ENCODE results near the gene COG1.

COG1 gene

DNA sequence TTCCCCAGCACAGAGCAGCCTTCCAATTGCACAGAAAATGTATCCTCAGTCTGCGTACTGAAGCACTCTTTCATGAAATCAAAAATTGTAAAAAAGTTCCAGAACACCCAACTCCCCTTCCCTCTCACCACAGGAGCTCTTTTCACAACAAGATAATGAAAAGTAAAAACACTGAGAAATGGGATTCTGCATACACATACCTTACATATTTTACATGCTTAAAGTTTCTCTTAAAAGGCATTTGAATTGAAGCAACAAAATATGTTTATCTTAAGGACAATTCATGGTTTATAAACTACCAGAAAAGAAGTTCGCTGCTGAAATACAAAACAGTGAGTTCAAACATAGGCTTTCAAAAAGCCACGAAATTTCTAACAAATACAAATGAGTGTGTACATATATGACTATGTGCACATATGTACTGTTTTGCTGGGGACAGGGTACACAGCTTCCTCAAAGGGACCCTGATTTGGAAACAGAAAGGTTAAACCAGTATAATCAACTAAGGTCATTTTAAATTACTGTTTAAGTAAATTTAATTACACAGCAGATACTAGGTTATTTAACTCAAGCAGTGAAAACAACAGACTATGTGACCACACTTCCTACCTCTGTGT lies 33.8 kb downstream of the COG1 start:
- no peaks in the 10 kb centered on the region for H3K36me3 ChIP-seq (ENCODE audit: control insufficient read depth, insufficient read depth, low read length)
- H3K9me3 ChIP-seq (ENCODE audit: control insufficient read depth, low read length): no peaks in the 10 kb centered on the region
- H3K27me3 ChIP-seq (ENCODE audit: control insufficient read depth, insufficient read depth, low read length): no peaks in the 10 kb centered on the region
- no peak overlapping the region for H3K27ac ChIP-seq
- peaks cover 12% of the 10 kb centered on the region for H3K79me2 ChIP-seq
- H3K9ac ChIP-seq: no peak overlapping the region
- no peak overlapping the region for H3K4me2 ChIP-seq (ENCODE audit: low read length)
- no peak overlapping the region for H3K4me3 ChIP-seq (ENCODE audit: low read depth, low read length)
- no peak overlapping the region for H2AFZ ChIP-seq
- TF ChIP-seq, protein P1, sequence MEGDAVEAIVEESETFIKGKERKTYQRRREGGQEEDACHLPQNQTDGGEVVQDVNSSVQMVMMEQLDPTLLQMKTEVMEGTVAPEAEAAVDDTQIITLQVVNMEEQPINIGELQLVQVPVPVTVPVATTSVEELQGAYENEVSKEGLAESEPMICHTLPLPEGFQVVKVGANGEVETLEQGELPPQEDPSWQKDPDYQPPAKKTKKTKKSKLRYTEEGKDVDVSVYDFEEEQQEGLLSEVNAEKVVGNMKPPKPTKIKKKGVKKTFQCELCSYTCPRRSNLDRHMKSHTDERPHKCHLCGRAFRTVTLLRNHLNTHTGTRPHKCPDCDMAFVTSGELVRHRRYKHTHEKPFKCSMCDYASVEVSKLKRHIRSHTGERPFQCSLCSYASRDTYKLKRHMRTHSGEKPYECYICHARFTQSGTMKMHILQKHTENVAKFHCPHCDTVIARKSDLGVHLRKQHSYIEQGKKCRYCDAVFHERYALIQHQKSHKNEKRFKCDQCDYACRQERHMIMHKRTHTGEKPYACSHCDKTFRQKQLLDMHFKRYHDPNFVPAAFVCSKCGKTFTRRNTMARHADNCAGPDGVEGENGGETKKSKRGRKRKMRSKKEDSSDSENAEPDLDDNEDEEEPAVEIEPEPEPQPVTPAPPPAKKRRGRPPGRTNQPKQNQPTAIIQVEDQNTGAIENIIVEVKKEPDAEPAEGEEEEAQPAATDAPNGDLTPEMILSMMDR (IDR thresholded peaks at IDR 0.05): no peak
- peaks cover 7% of the 10 kb centered on the region for H3K4me1 ChIP-seq

DNA sequence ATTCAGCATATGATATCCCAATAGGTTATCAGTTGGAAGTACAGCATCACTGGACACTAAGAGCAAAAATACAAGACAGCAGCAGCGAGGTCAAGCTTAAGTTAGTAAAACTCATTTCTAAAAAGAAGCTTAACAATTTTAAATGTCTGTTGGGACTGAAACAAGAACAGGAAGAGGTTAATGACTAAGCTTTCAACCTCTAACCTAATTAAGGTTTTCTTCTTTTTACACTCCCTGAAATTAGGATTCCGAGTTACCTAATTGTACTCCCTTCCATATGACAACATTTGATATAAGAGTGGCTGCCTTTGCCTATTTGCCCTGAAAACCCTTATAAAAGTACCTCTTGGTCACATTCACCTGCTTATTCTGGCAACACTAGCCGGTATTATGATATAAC lies 34.5 kb downstream of the COG1 start:
- Histone ChIP-seq H3K79me2 (peaks cover 12% of the 10 kb centered on the region), H3K9ac (no peak overlapping the region), H3K9me3 (ENCODE audit: control insufficient read depth, low read length) (no peaks in the 10 kb centered on the region), H2AFZ (no peak overlapping the region), H3K4me2 (ENCODE audit: low read length) (no peak overlapping the region), H3K4me3 (ENCODE audit: low read depth, low read length) (no peak overlapping the region), H3K27ac (no peak overlapping the region), H3K36me3 (ENCODE audit: control insufficient read depth, insufficient read depth, low read length) (no peaks in the 10 kb centered on the region), H3K4me1 (peaks cover 7% of the 10 kb centered on the region), H3K27me3 (ENCODE audit: control insufficient read depth, insufficient read depth, low read length) (no peaks in the 10 kb centered on the region)
- TF ChIP-seq, protein P1 (IDR thresholded peaks at IDR 0.05): no peak

DNA sequence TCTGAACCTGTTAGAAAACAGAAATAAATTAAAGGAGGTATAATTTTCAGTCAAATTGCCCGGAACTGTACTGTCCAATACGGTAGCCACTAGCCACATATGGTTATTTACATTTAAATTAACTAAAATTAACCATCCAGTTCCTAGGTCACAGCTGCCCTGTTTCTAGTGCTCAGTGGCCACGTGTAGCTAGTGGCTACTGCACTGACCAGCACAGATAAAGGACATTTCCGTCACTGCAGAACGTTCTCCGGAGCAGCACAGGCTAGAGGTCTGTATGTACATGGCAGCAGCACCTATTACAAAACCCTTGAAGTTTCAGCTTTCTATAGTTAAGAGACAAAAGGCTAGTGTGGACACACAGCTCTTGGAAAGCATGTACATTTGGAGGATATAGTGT lies 35.1 kb downstream of the COG1 start:
- Histone ChIP-seq H3K9me3 (ENCODE audit: control insufficient read depth, low read length) (no peaks in the 10 kb centered on the region), H3K4me2 (ENCODE audit: low read length) (no peak overlapping the region), H3K27me3 (ENCODE audit: control insufficient read depth, insufficient read depth, low read length) (no peaks in the 10 kb centered on the region), H3K36me3 (ENCODE audit: control insufficient read depth, insufficient read depth, low read length) (no peaks in the 10 kb centered on the region), H3K27ac (no peak overlapping the region), H3K9ac (no peak overlapping the region), H3K4me1 (peaks cover 7% of the 10 kb centered on the region), H3K79me2 (peaks cover 12% of the 10 kb centered on the region), H3K4me3 (ENCODE audit: low read depth, low read length) (no peak overlapping the region), H2AFZ (no peak overlapping the region)
- TF ChIP-seq, protein P1 (IDR thresholded peaks at IDR 0.05): no peak

DNA sequence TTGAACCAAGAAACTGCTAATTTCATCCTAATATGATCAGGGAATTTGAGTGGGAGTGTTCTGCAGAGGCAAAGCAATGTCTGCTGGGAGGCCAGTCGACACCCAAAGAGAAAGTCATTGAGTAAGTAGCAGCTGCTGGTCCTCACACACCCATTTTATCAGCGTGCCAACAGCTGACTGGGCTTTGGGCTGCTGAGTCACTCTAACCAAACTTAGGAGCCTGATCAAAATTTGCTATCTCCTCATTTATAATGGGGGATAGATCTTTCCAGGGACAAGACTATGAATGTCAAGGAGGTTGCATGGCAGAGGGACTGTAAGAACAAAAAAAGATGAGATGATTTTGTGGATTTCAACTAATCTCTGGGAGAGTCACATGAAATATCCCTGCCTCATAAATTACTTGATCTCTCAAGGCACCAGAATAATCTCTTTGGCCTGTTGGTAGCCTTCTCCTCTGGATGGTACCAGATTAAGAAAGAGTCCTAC lies 35.9 kb downstream of the COG1 start:
- Histone ChIP-seq H3K27me3 (ENCODE audit: control insufficient read depth, insufficient read depth, low read length) (no peaks in the 10 kb centered on the region), H3K4me1 (peaks cover 12% of the 10 kb centered on the region), H3K36me3 (ENCODE audit: control insufficient read depth, insufficient read depth, low read length) (no peaks in the 10 kb centered on the region), H3K9ac (no peak overlapping the region), H3K9me3 (ENCODE audit: control insufficient read depth, low read length) (no peaks in the 10 kb centered on the region), H2AFZ (no peak overlapping the region), H3K4me2 (ENCODE audit: low read length) (no peak overlapping the region), H3K79me2 (peaks cover 19% of the 10 kb centered on the region), H3K27ac (no peak overlapping the region), H3K4me3 (ENCODE audit: low read depth, low read length) (no peak overlapping the region)
- TF ChIP-seq, protein P1 (IDR thresholded peaks at IDR 0.05): no peak

DNA sequence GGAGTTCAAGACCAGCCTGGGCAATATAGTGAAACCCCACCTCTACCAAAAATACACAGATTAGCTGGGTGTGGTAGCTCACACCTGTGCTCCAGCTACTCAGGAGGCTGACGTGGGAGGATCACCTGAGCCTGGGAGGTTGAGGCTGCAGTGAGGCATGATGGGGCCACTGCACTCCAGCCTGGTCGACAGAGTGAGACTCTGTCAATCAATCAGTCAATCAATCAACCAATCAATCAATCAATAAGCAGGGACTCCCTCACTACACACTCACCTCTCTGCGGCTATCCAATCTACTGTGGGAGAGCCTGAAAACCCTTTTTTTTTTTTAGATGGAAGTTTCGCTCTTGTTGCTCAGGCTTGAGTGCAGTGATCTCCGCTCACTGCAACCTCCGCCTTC lies 37.2 kb downstream of the COG1 start:
- Histone ChIP-seq H3K4me2 (ENCODE audit: low read length) (no peak overlapping the region), H2AFZ (no peak overlapping the region), H3K79me2 (peaks cover 16% of the 10 kb centered on the region), H3K27me3 (ENCODE audit: control insufficient read depth, insufficient read depth, low read length) (no peaks in the 10 kb centered on the region), H3K9ac (no peak overlapping the region), H3K4me1 (peaks cover 13% of the 10 kb centered on the region), H3K36me3 (ENCODE audit: control insufficient read depth, insufficient read depth, low read length) (no peaks in the 10 kb centered on the region), H3K27ac (no peak overlapping the region), H3K4me3 (ENCODE audit: low read depth, low read length) (no peak overlapping the region), H3K9me3 (ENCODE audit: control insufficient read depth, low read length) (no peaks in the 10 kb centered on the region)
- TF ChIP-seq, protein P1 (IDR thresholded peaks at IDR 0.05): no peak
